Right kidney (tissue), 1 donor: ENCODE data around the gene SESN3.
"Not testable (repeated sequence)": the region's sequence is repeated elsewhere in the genome, so short reads cannot be mapped to it uniquely, and the experiment has no call there.

ENCODE experiments used
- DNase-seq: peaks from one replicate; pipeline ENCODE4 v3.0.0-alpha.2; 2016

SESN3 gene

GRCh38 chr11:95152876-95153856, 77.8 kb downstream of the SESN3 start:
- no peak for DNase-seq

- DNase-seq: peak; percentile 94
These were observed 79.9 kb downstream of the SESN3 start for GRCh38 chr11:95150956-95151684.

GRCh38 chr11:95149651-95150364, 81.2 kb downstream of the SESN3 start:
- DNase-seq: no peak

- DNase-seq: no peak
These were observed 82.1 kb downstream of the SESN3 start for GRCh38 chr11:95148938-95149337.

GRCh38 chr11:95148406-95148805, 82.6 kb downstream of the SESN3 start:
- no peak for DNase-seq

- DNase-seq: no peak
These were observed 83.6 kb downstream of the SESN3 start for GRCh38 chr11:95147364-95147905.

GRCh38 chr11:95145430-95146060, 85.5 kb downstream of the SESN3 start:
- no peak for DNase-seq

- DNase-seq: no peak
These were observed 86.4 kb downstream of the SESN3 start for GRCh38 chr11:95144313-95145235.

GRCh38 chr11:95143106-95143681, 87.8 kb downstream of the SESN3 start:
- DNase-seq: no peak

GRCh38 chr11:95142431-95142830, 88.6 kb downstream of the SESN3 start:
- no peak for DNase-seq

- no peak for DNase-seq
These were observed 90.5 kb downstream of the SESN3 start for GRCh38 chr11:95140397-95141033.

- no peak for DNase-seq
These were observed 92.6 kb downstream of the SESN3 start for GRCh38 chr11:95138448-95138847.

- no peak for DNase-seq
These were observed 93.7 kb downstream of the SESN3 start for GRCh38 chr11:95137299-95137698.

GRCh38 chr11:95136747-95137146, 94.3 kb downstream of the SESN3 start:
- DNase-seq: not testable (repeated sequence)

GRCh38 chr11:95135880-95136279, 95.1 kb downstream of the SESN3 start:
- no peak for DNase-seq

- DNase-seq: no peak
These were observed 95.8 kb downstream of the SESN3 start for GRCh38 chr11:95135155-95135554.

- no peak for DNase-seq
These were observed 96.5 kb downstream of the SESN3 start for GRCh38 chr11:95134491-95134890.

GRCh38 chr11:95132956-95133355, 98.0 kb downstream of the SESN3 start:
- DNase-seq: no peak

- no peak for DNase-seq
These were observed 102.4 kb downstream of the SESN3 start for GRCh38 chr11:95128602-95129001.

GRCh38 chr11:95123556-95123955, 107.4 kb downstream of the SESN3 start:
- DNase-seq: no peak
